Measurements from ENCODE around the gene OR9G1. TPM values are rescaled to one million over a fixed set of nuclear protein-coding genes. Genes with fewer than 3 reads are reported as not detected.

The OR9G1 gene
- total RNA-seq, 1 donor = not detected

GRCh38 chr11:56700914-56701485, 2.1 kb downstream of the OR9G1 start:
- Histone ChIP-seq H3K36me3 (ENCODE audit: insufficient read depth, low read length) (no peaks in the 10 kb centered on the region), H3K4me2 (ENCODE audit: insufficient read depth, low read length) (no peak overlapping the region), H3K79me2 (ENCODE audit: insufficient read depth, low read length) (no peaks in the 10 kb centered on the region), H3K27me3 (ENCODE audit: insufficient read depth, low read length) (no peaks in the 10 kb centered on the region), H4K20me1 (ENCODE audit: insufficient read depth, low read length) (no peaks in the 10 kb centered on the region), H2AFZ (ENCODE audit: low read length) (no peak overlapping the region), H3K4me3 (ENCODE audit: insufficient read depth, low read length) (no peak overlapping the region), H3K27ac (ENCODE audit: low read depth, low read length) (no peak overlapping the region), H3K4me1 (ENCODE audit: insufficient read depth, low read length) (no peaks in the 10 kb centered on the region), H3K9me3 (ENCODE audit: low read depth, low read length) (peaks cover 5% of the 10 kb centered on the region)
- TF ChIP-seq CTCF (IDR thresholded peaks at IDR 0.05; ENCODE audit: extremely low read depth, low read depth, low read length) = no peak
- DNase-seq (ENCODE audit: insufficient read length, low spot score, missing footprints) = no peak

GRCh38 chr11:56705784-56706396, 7.0 kb downstream of the OR9G1 start:
- peaks cover 2% of the 10 kb centered on the region for H3K9me3 ChIP-seq (ENCODE audit: low read depth, low read length)
- no peak for TF ChIP-seq CTCF (IDR thresholded peaks at IDR 0.05; ENCODE audit: extremely low read depth, low read depth, low read length)
- no peak overlapping the region for H3K27ac ChIP-seq (ENCODE audit: low read depth, low read length)
- no peak overlapping the region for H3K4me3 ChIP-seq (ENCODE audit: insufficient read depth, low read length)
- no peaks in the 10 kb centered on the region for H3K36me3 ChIP-seq (ENCODE audit: insufficient read depth, low read length)
- H3K4me1 ChIP-seq (ENCODE audit: insufficient read depth, low read length) = no peaks in the 10 kb centered on the region
- no peak for DNase-seq (ENCODE audit: insufficient read length, low spot score, missing footprints)
- H3K4me2 ChIP-seq (ENCODE audit: insufficient read depth, low read length) = no peak overlapping the region
- H4K20me1 ChIP-seq (ENCODE audit: insufficient read depth, low read length) = no peaks in the 10 kb centered on the region
- no peaks in the 10 kb centered on the region for H3K79me2 ChIP-seq (ENCODE audit: insufficient read depth, low read length)
- H3K27me3 ChIP-seq (ENCODE audit: insufficient read depth, low read length) = no peaks in the 10 kb centered on the region
- H2AFZ ChIP-seq (ENCODE audit: low read length) = no peak overlapping the region

- Histone ChIP-seq H3K36me3 (ENCODE audit: insufficient read depth, low read length) (no peaks in the 10 kb centered on the region), H3K27me3 (ENCODE audit: insufficient read depth, low read length) (no peaks in the 10 kb centered on the region), H4K20me1 (ENCODE audit: insufficient read depth, low read length) (no peaks in the 10 kb centered on the region), H3K4me1 (ENCODE audit: insufficient read depth, low read length) (no peaks in the 10 kb centered on the region), H3K27ac (ENCODE audit: low read depth, low read length) (no peak overlapping the region), H3K4me3 (ENCODE audit: insufficient read depth, low read length) (no peak overlapping the region), H3K4me2 (ENCODE audit: insufficient read depth, low read length) (no peak overlapping the region), H3K79me2 (ENCODE audit: insufficient read depth, low read length) (no peaks in the 10 kb centered on the region), H2AFZ (ENCODE audit: low read length) (no peak overlapping the region), H3K9me3 (ENCODE audit: low read depth, low read length) (peaks cover 2% of the 10 kb centered on the region)
- TF ChIP-seq CTCF (IDR thresholded peaks at IDR 0.05; ENCODE audit: extremely low read depth, low read depth, low read length) = no peak
- no peak for DNase-seq (ENCODE audit: insufficient read length, low spot score, missing footprints)
Observed at GRCh38 chr11:56706486-56706885, 7.6 kb downstream of the OR9G1 start.

- TF ChIP-seq CTCF (IDR thresholded peaks at IDR 0.05; ENCODE audit: extremely low read depth, low read depth, low read length) = no peak
- DNase-seq (ENCODE audit: insufficient read length, low spot score, missing footprints) = no peak
Observed at GRCh38 chr11:56714206-56714605, 15.3 kb downstream of the OR9G1 start.

More at GRCh38 chr11:56714206-56714605, 15.3 kb downstream of the OR9G1 start:
- Histone ChIP-seq H3K4me3 (ENCODE audit: insufficient read depth, low read length) (no peak overlapping the region), H3K79me2 (ENCODE audit: insufficient read depth, low read length) (no peaks in the 10 kb centered on the region), H3K9me3 (ENCODE audit: low read depth, low read length) (peaks cover 2% of the 10 kb centered on the region), H3K4me2 (ENCODE audit: insufficient read depth, low read length) (no peak overlapping the region), H3K4me1 (ENCODE audit: insufficient read depth, low read length) (no peaks in the 10 kb centered on the region), H3K27ac (ENCODE audit: low read depth, low read length) (no peak overlapping the region), H3K27me3 (ENCODE audit: insufficient read depth, low read length) (no peaks in the 10 kb centered on the region), H4K20me1 (ENCODE audit: insufficient read depth, low read length) (no peaks in the 10 kb centered on the region), H3K36me3 (ENCODE audit: insufficient read depth, low read length) (no peaks in the 10 kb centered on the region), H2AFZ (ENCODE audit: low read length) (no peak overlapping the region)
